ENCODE measurements around the gene MBD2.

- TF ChIP-seq CTCF (conservative IDR thresholded peaks at IDR 0.05), result no peak
- no peak for TF ChIP-seq ZFX (IDR thresholded peaks at IDR 0.05)
Observed at GRCh38 chr18:54169431-54170403, 54.8 kb downstream of the MBD2 start.
